Tibial nerve (tissue), 4 donors: ENCODE measurements around the gene HRH2. TPM values are rescaled to one million over a fixed set of nuclear protein-coding genes. Genes with fewer than 3 reads are reported as not detected.

Source experiments
- DNase-seq, 2 donors: peaks; one replicate each; pipeline ENCODE4 v3.0.0-alpha.2; 2019; ENCODE audit warnings: low spot score in 2 of 2
- H3K27ac ChIP-seq, 4 donors: fragments of 200-600 bp; sonication (generic) in 3 of 4; one replicate each; pipeline ENCODE4 v1.5.1; 2017 to 2019; ENCODE audit warnings: mild to moderate bottlenecking in 1 of 4
- H3K27me3 ChIP-seq, 2 donors: fragments of 200-600 bp; sonication (generic) in 1 of 2; one replicate each; pipeline versions ENCODE4 v1.5.1 to v1.6.0; 2017 to 2019
- H3K36me3 ChIP-seq, 3 donors: fragments of 200-600 bp; sonication (generic); one replicate each; pipeline ENCODE4 v1.5.1; 2018 to 2019
- H3K4me1 ChIP-seq, 4 donors: fragments of 200-600 bp; sonication (generic) in 3 of 4; one replicate each; pipeline ENCODE4 v1.5.1; 2017 to 2019
- H3K4me3 ChIP-seq, 4 donors: fragments of 200-600 bp; sonication (generic) in 3 of 4; one replicate each; pipeline ENCODE4 v1.5.1; 2017 to 2019; ENCODE audit warnings: mild to moderate bottlenecking in 1 of 4, moderate library complexity in 1 of 4
- H3K9me3 ChIP-seq, 4 donors: fragments of 200-600 bp; sonication (generic) in 3 of 4; one replicate each; pipeline ENCODE4 v1.5.1; 2017 to 2019
- EP300 ChIP-seq, 2 donors: sonication (generic); formaldehyde crosslinking; IDR thresholded peaks; one replicate each; pipeline ENCODE4 v1.6.1; 2017; ENCODE audit warnings: antibody characterized with exemption in 2 of 2, mild to moderate bottlenecking in 1 of 2
- POLR2A ChIP-seq, 2 donors: fragments of 450-650 bp; IDR thresholded peaks; one replicate each; pipeline ENCODE4 v1.6.1; 2017; ENCODE audit warnings: antibody characterized with exemption in 2 of 2, mild to moderate bottlenecking in 2 of 2, moderate library complexity in 2 of 2
- WGBS, 2 donors: methylation state at CpG; one replicate each; pipeline ENCODE4 v1.1.5; 2018; 5-methylcytosine and 5-hydroxymethylcytosine counted together
- total RNA-seq, 4 donors: library from RNA; depleted of rRNA; stranded (reverse); fragments of >200 nt; gene quantifications; one replicate each; pipeline ENCODE4 v1.1.0, GENCODE V29; 2016
- TF ChIP-seq, protein P1 (sequence below), 5 experiments: fragments of 200-600 bp in 3 of 5; fragments of 450-650 bp in 2 of 5; sonication (generic) in 3 of 5; IDR thresholded peaks; one replicate each; pipeline ENCODE4 v1.5.1; 2016 to 2019; ENCODE audit warnings: antibody characterized with exemption in 5 of 5, mild to moderate bottlenecking in 3 of 5, moderate library complexity in 2 of 5

The HRH2 gene
- total RNA-seq, 4 donors from 2014 or later = 0.84 to 9.3 (median 3.4) TPM

DNA sequence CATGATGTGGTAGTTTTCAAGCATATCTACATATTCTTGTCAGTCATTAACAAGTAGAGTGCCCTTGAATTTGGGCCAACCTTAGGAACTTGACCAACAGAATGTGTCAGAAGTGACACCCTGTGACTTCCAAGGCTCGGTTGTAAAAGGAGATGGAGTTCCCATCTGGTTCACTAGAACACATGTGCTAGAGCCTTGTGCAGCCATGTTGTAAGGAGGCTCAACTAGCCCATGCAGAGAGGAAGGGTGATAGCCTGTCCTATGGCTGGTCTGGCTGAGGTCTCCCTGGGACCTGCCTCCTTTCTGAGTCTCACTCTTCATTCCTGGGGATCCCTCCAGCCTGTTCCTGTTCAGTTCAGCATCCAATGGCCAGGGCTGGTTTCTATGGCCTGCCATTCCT is 28.1 kb upstream of the HRH2 start:
- no peak overlapping the region for H3K4me3 ChIP-seq
- TF ChIP-seq POLR2A (IDR thresholded peaks at IDR 0.05) (no peak), EP300 (IDR thresholded peaks at IDR 0.05) (no peak)
- TF ChIP-seq, protein P1, sequence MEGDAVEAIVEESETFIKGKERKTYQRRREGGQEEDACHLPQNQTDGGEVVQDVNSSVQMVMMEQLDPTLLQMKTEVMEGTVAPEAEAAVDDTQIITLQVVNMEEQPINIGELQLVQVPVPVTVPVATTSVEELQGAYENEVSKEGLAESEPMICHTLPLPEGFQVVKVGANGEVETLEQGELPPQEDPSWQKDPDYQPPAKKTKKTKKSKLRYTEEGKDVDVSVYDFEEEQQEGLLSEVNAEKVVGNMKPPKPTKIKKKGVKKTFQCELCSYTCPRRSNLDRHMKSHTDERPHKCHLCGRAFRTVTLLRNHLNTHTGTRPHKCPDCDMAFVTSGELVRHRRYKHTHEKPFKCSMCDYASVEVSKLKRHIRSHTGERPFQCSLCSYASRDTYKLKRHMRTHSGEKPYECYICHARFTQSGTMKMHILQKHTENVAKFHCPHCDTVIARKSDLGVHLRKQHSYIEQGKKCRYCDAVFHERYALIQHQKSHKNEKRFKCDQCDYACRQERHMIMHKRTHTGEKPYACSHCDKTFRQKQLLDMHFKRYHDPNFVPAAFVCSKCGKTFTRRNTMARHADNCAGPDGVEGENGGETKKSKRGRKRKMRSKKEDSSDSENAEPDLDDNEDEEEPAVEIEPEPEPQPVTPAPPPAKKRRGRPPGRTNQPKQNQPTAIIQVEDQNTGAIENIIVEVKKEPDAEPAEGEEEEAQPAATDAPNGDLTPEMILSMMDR (IDR thresholded peaks at IDR 0.05) = no peak
- DNase-seq = no peak
- 81 to 88% methylated on average over 1 of the region's 1 CpG for WGBS, 2 donors
- no peaks in the 10 kb centered on the region for H3K36me3 ChIP-seq
- H3K27me3 ChIP-seq = no peaks in the 10 kb centered on the region
- no peaks in the 10 kb centered on the region for H3K4me1 ChIP-seq
- no peak overlapping the region for H3K27ac ChIP-seq
- peaks cover 0 to 44% (median 2%) of the 10 kb centered on the region in 4 donors for H3K9me3 ChIP-seq

DNA sequence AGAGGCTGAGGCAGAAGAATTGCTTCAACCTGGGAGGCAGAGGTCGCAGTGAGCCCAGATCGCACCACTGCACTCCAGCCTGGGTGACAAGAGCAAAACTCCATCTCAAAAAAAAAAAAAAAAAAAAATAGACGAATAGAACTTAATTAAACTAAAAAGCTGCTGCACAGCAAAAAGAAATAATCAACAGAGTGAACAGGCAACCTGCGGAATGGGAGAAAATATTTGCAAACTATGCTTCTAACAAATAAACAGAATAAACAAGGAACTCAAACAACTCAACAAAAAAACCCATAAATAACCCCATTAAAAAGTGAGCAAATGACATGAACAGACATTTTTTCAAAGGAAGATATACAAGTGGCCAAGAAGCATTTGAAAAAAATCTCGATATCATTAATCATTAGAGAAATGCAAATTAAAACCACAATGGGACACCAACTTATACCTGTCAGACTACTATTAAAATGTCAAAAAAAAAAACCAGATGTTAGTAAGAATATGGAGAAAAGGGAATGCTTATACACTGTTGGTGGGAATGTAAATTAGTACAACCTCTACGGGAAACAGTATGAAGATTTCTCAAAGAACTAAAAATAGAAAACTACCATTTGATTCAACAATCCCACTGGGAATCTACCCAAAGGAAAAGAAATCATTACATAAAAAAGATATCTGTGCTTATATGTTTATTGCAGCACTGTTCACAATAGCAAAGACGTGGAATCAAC is 21.9 kb upstream of the HRH2 start:
- Histone ChIP-seq H3K4me3 (no peak overlapping the region), H3K27ac (no peak overlapping the region), H3K4me1 (no peaks in the 10 kb centered on the region), H3K9me3 (peaks cover 0 to under 1% (median 0%) of the 10 kb centered on the region in 4 donors), H3K27me3 (no peaks in the 10 kb centered on the region), H3K36me3 (no peaks in the 10 kb centered on the region)
- TF ChIP-seq POLR2A (IDR thresholded peaks at IDR 0.05) (no peak), EP300 (IDR thresholded peaks at IDR 0.05) (no peak)
- TF ChIP-seq, protein P1 (IDR thresholded peaks at IDR 0.05) = no peak
- no peak for DNase-seq
- whole genome bisulfite sequencing, 2 donors = 69 to 71% methylated on average over 7 of the region's 7 CpGs

DNA sequence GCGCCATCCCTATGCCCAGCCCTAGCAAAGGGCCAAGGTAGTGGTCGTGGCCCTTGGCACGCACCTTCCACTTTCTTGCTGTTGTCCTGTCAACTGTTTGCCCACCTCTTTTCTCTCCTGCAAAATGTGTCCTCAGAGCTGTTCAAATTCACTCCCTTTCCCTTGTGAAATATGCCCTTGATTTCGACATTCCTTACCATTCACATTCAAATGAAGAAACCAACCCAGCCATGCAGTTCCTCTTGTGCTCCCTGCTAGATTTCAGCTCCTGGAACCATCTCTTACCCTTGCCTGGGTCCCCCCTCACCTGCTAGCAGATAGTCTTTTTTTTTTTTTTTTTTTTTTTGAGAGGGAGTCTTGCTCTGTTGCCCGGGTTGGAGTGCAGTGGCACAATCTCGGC is 19.6 kb upstream of the HRH2 start:
- DNase-seq = no peak
- Histone ChIP-seq H3K27ac (no peak overlapping the region), H3K4me1 (no peaks in the 10 kb centered on the region), H3K36me3 (no peaks in the 10 kb centered on the region), H3K27me3 (no peaks in the 10 kb centered on the region), H3K4me3 (no peak overlapping the region), H3K9me3 (no peaks in the 10 kb centered on the region)
- no peak for TF ChIP-seq EP300 (IDR thresholded peaks at IDR 0.05)
- TF ChIP-seq POLR2A (IDR thresholded peaks at IDR 0.05) = no peak
- TF ChIP-seq, protein P1 (IDR thresholded peaks at IDR 0.05) = no peak
- 71 to 77% methylated on average over 6 of the region's 6 CpGs for WGBS, 2 donors

DNA sequence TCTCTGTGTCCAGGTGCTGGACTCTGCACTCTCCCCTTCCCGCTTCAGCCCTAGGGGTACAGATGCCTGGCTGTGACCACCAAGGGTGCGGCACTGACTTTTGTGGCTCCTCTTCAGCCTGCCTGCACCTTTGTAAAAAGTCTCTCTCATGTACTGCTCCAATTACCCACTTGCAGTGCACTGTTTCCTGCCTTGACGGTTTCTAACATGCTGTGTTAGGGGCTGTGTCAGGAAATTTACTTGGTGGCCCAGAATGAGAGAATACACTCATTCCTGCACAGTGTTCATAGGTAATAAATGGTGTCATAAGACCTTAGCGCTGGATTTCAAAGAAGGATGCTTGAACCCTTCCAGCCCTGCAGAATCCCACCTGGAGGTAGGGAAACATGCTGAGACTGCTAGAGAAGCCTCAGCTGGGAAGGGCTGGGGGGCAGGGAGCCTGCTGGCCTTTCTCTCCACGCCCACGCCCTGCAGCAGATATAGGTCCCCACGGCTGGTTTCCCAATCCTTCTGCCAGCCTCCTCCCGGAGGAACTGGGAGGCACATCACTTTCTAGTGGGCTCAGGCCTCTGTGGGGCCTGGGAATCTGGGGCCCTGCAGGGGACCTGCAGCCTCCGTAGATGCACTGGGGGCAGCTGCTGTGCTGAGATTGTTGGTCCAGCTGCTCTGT is 17.6 kb upstream of the HRH2 start:
- 52 to 57% methylated on average over 9 of the region's 9 CpGs for WGBS, 2 donors
- Histone ChIP-seq H3K4me3 (no peak overlapping the region), H3K27me3 (no peaks in the 10 kb centered on the region), H3K9me3 (no peaks in the 10 kb centered on the region), H3K4me1 (no peaks in the 10 kb centered on the region), H3K27ac (no peak overlapping the region), H3K36me3 (no peaks in the 10 kb centered on the region)
- no peak for DNase-seq
- no peak for TF ChIP-seq EP300 (IDR thresholded peaks at IDR 0.05)
- TF ChIP-seq POLR2A (IDR thresholded peaks at IDR 0.05) = no peak
- TF ChIP-seq, protein P1 (IDR thresholded peaks at IDR 0.05) = no peak

DNA sequence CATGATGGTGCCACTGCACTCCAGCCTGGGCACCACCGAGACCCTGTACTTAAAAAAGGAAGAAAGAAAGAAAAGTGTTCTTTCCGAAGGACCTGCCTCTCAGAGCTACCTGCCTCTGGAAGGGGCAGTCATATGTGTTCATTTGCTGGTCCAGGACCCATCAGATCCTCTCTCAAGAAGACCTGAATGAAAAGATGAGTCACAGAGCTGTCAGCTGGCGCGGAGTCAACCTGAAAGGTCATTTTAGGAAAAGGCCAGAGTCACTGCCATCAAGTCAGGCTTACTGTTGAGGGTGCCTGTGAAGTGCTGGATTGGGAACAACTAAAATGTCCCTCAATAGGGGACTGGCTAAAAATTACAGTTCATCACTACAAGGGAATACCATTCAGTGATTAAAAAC is 14.9 kb upstream of the HRH2 start:
- no peak for DNase-seq
- Histone ChIP-seq H3K4me1 (no peaks in the 10 kb centered on the region), H3K9me3 (peaks cover 0 to 4% (median 0%) of the 10 kb centered on the region in 4 donors), H3K27me3 (no peaks in the 10 kb centered on the region), H3K4me3 (no peak overlapping the region), H3K36me3 (no peaks in the 10 kb centered on the region), H3K27ac (no peak overlapping the region)
- 87% methylated on average over 4 of the region's 4 CpGs for WGBS, 2 donors
- TF ChIP-seq EP300 (IDR thresholded peaks at IDR 0.05) (no peak), POLR2A (IDR thresholded peaks at IDR 0.05) (no peak)
- TF ChIP-seq, protein P1 (IDR thresholded peaks at IDR 0.05) = no peak
